ENCODE measurements around the gene FLYWCH1.

FLYWCH1 gene

GRCh38 chr16:2898831-2899563 lies 12.7 kb upstream of the FLYWCH1 start:
- DNase-seq (ENCODE audit: low read depth in 2 of 2) = no peak

GRCh38 chr16:2899564-2900072 lies 12.1 kb upstream of the FLYWCH1 start:
- no peak for DNase-seq (ENCODE audit: low read depth in 2 of 2)

GRCh38 chr16:2900526-2901075 lies 11.1 kb upstream of the FLYWCH1 start:
- no peak for DNase-seq (ENCODE audit: low read depth in 2 of 2)

- DNase-seq (ENCODE audit: low read depth in 2 of 2) = no peak
Measured at GRCh38 chr16:2902337-2903130, 9.2 kb upstream of the FLYWCH1 start.

GRCh38 chr16:2904100-2904921 lies 7.4 kb upstream of the FLYWCH1 start:
- DNase-seq (ENCODE audit: low read depth in 2 of 2) = peak; percentile 50 to 58

- no peak for DNase-seq (ENCODE audit: low read depth in 2 of 2)
Measured at GRCh38 chr16:2904922-2905240, 6.8 kb upstream of the FLYWCH1 start.

GRCh38 chr16:2905241-2905987 lies 6.3 kb upstream of the FLYWCH1 start:
- peak; percentile 65 to 81 for DNase-seq (ENCODE audit: low read depth in 2 of 2)

- no peak for DNase-seq (ENCODE audit: low read depth in 2 of 2)
Measured at GRCh38 chr16:2905988-2906387, 5.7 kb upstream of the FLYWCH1 start.

- DNase-seq (ENCODE audit: low read depth in 2 of 2) = peak in 1 of 2 donors; percentile 17
Measured at GRCh38 chr16:2907084-2907753, 4.5 kb upstream of the FLYWCH1 start.

GRCh38 chr16:2910441-2910969 lies 1.2 kb upstream of the FLYWCH1 start:
- DNase-seq (ENCODE audit: low read depth in 2 of 2) = no peak

- no peak for DNase-seq (ENCODE audit: low read depth in 2 of 2)
Measured at GRCh38 chr16:2912330-2913199, 834 bp downstream of the FLYWCH1 start.

GRCh38 chr16:2913603-2914002 lies 1.9 kb downstream of the FLYWCH1 start:
- DNase-seq (ENCODE audit: low read depth in 2 of 2) = no peak

GRCh38 chr16:2914233-2914632 lies 2.5 kb downstream of the FLYWCH1 start:
- DNase-seq (ENCODE audit: low read depth in 2 of 2) = no peak

GRCh38 chr16:2915196-2915929 lies 3.6 kb downstream of the FLYWCH1 start:
- no peak for DNase-seq (ENCODE audit: low read depth in 2 of 2)

- peak; percentile 27 for DNase-seq (ENCODE audit: low read depth in 2 of 2)
Measured at GRCh38 chr16:2919511-2920255, 8.0 kb downstream of the FLYWCH1 start.

- no peak for DNase-seq (ENCODE audit: low read depth in 2 of 2)
Measured at GRCh38 chr16:2923481-2923880, 11.8 kb downstream of the FLYWCH1 start.

GRCh38 chr16:2924901-2925755 lies 13.4 kb downstream of the FLYWCH1 start:
- DNase-seq (ENCODE audit: low read depth in 2 of 2) = no peak

All from stimulated activated CD8-positive, alpha-beta memory T cell treated with anti-CD3 and anti-CD28 coated beads, Interleukin-2, amount 100 ng/mL, for 1 hour (primary cell).